Large intestine (tissue), 3 donors: ENCODE measurements around the gene BRD1. TPM values are rescaled to one million over a fixed set of nuclear protein-coding genes. Genes with fewer than 3 reads are reported as not detected.

ENCODE experiments used
- DNase-seq, 2 donors: peaks; one replicate each; pipeline versions ENCODE4 v3.0.0 to v3.0.0-alpha.2; 2013
- H3K27ac ChIP-seq: one replicate; pipeline ENCODE4 v1.5.1; 2013; ENCODE audit warnings: low read length
- H3K27me3 ChIP-seq: 2 replicates; pipeline ENCODE4 v1.6.1; 2013; ENCODE audit warnings: low read length; ENCODE audit not compliant: control insufficient read depth, insufficient read depth
- H3K36me3 ChIP-seq: 2 replicates; pipeline ENCODE4 v1.6.1; 2013; ENCODE audit warnings: low read length; ENCODE audit not compliant: control insufficient read depth, insufficient read depth
- H3K4me1 ChIP-seq: one replicate; pipeline ENCODE4 v1.6.1; 2013; ENCODE audit warnings: low read length; ENCODE audit not compliant: control insufficient read depth, insufficient read depth
- H3K4me3 ChIP-seq: one replicate; pipeline ENCODE4 v1.5.1; 2013; ENCODE audit warnings: low read length
- H3K9me3 ChIP-seq: one replicate; pipeline ENCODE4 v1.6.1; 2013; ENCODE audit warnings: mild to moderate bottlenecking, low read depth, low read length, moderate library complexity; ENCODE audit not compliant: control insufficient read depth
- WGBS: methylation state at CpG from one replicate; pipeline ENCODE4 v1.1.5; 2013; ENCODE audit warnings: low lambda C conversion rate; ENCODE audit not compliant: insufficient coverage; 5-methylcytosine and 5-hydroxymethylcytosine counted together
- polyA plus RNA-seq: library from polyadenylated mRNA; unstranded; fragments of 120-200 nt; gene quantifications from one replicate; pipeline ENCODE4 v1.2.1, GENCODE V29; 2013

The BRD1 gene
- polyA plus RNA-seq, 1 donor = 36.8 TPM

DNA sequence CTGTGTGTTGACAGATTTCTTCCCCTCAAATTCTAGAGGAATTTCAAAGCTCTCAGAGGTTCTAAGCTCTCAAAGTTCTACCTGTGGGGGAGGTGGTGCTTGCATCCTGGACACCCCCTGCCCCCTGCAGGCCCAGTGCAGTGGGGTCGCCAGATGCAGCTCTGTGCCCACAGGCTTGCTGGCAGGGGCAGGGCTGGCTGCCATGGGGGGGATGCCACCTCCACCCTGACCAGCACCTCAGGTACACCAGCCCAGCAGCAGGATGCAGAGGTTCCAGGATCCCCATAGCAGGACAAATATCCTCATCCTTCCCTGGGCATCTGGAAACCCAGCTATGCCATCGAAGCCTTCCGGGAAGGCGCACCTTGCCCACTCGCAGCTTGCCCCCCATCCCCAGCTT lies 91.1 kb downstream of the BRD1 start:
- no peaks in the 10 kb centered on the region for H3K4me1 ChIP-seq
- no peak overlapping the region for H3K27ac ChIP-seq
- no peaks in the 10 kb centered on the region for H3K27me3 ChIP-seq
- no peak overlapping the region for H3K4me3 ChIP-seq
- no peaks in the 10 kb centered on the region for H3K9me3 ChIP-seq
- WGBS = no CpG with 5 or more reads among the region's 5 CpGs
- H3K36me3 ChIP-seq = no peaks in the 10 kb centered on the region
- DNase-seq = no peak

DNA sequence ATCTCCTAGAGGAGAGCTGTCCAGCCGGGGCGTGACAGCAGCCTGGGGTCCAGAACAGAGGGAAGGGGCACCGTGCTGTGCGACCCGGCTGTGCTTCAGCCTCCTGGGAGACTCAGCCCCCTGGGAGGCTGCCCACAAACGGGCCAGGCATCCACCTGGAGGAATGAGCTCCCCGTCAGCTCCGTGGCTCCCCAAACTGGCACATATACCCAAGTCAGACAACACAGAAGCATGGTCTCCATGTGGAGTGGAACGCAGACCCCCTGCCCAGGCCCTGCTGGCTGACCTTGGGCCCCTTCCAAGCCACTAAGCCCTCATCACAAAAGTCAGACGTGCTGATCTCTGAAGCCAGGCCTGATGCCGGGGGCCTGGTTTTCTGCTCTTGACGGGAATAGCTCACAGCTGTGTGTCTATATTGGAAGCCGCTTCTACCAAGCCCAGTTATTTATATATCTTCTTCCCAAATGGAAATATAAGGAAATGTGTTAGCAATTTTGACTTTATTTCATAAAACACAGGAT lies 91.7 kb downstream of the BRD1 start:
- H3K36me3 ChIP-seq = no peaks in the 10 kb centered on the region
- H3K27ac ChIP-seq = no peak overlapping the region
- WGBS = no CpG with 5 or more reads among the region's 13 CpGs
- no peaks in the 10 kb centered on the region for H3K4me1 ChIP-seq
- no peaks in the 10 kb centered on the region for H3K27me3 ChIP-seq
- H3K4me3 ChIP-seq = no peak overlapping the region
- DNase-seq = no peak
- H3K9me3 ChIP-seq = no peaks in the 10 kb centered on the region

DNA sequence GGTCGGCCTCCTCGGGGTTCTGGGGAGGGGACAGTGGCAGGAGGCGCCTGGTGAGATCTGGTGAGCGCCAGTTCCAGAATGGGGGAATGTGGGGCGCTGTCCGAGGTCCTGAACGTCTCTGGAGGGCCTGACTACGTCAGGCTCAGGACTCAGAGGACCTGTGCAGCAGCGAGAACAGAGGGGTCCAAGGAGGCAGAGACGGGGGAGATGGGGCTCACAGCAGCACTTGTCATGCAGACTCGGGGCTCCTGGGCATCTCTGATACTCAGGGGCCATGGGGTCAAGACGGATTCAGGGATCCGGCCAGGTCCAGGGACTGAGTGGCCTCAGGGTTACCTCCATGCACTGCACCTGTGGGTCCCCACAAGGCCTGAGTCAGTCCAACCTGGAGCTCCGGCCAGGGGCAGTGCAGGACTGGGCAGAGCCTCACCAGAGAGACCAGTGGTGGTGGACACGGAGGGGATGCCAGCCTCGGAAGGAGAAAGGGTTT lies 92.2 kb downstream of the BRD1 start:
- WGBS = no CpG with 5 or more reads among the region's 16 CpGs
- H3K27me3 ChIP-seq = no peaks in the 10 kb centered on the region
- H3K4me1 ChIP-seq = no peaks in the 10 kb centered on the region
- no peaks in the 10 kb centered on the region for H3K36me3 ChIP-seq
- no peak overlapping the region for H3K27ac ChIP-seq
- no peak overlapping the region for H3K4me3 ChIP-seq
- no peaks in the 10 kb centered on the region for H3K9me3 ChIP-seq
- DNase-seq = no peak

DNA sequence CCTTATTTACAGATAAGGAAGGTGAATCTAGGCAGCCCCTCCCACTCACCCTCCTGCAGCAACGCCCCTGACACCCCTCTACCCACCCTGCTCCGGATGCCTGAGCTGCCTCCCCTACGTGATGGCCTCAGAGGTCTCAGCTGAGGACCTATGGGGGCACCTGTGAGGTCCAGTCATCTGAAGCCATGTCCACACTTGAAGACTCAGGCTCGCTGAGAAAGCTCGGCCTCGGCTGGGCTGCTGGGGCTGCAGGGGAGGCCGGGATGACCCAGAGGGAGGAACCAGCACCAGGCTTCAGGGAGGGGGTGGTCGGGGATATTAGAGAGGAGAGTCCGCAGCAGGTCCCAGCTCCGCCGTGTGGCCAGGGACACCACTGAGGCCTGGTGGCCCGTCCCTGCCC lies 92.8 kb downstream of the BRD1 start:
- Histone ChIP-seq H3K9me3 (no peaks in the 10 kb centered on the region), H3K4me3 (no peak overlapping the region), H3K27me3 (no peaks in the 10 kb centered on the region), H3K36me3 (no peaks in the 10 kb centered on the region), H3K4me1 (no peaks in the 10 kb centered on the region), H3K27ac (no peak overlapping the region)
- WGBS = no CpG with 5 or more reads among the region's 12 CpGs
- no peak for DNase-seq

DNA sequence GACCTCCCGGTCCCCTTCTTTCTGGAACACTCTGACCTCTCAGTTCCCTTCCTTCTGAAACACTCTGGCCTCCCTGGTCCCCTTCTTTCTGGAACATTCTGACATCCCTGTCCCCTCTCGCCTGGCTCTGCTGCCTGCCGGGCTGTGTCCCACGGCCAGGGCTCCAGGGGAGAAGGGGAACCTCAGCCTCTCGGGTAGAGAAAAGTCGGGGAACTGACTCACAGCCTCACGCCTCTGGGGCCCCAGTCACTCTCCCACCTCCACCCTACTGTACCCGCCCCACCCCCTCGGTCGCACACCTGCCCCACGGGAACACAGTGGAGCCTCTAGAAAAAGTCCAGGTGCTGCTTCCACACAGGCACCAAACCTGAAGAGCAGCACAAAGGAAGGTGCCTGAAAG lies 93.3 kb downstream of the BRD1 start:
- Histone ChIP-seq H3K27me3 (no peaks in the 10 kb centered on the region), H3K36me3 (no peaks in the 10 kb centered on the region), H3K9me3 (no peaks in the 10 kb centered on the region), H3K4me1 (no peaks in the 10 kb centered on the region), H3K27ac (no peak overlapping the region), H3K4me3 (no peak overlapping the region)
- WGBS = no CpG with 5 or more reads among the region's 11 CpGs
- no peak for DNase-seq

DNA sequence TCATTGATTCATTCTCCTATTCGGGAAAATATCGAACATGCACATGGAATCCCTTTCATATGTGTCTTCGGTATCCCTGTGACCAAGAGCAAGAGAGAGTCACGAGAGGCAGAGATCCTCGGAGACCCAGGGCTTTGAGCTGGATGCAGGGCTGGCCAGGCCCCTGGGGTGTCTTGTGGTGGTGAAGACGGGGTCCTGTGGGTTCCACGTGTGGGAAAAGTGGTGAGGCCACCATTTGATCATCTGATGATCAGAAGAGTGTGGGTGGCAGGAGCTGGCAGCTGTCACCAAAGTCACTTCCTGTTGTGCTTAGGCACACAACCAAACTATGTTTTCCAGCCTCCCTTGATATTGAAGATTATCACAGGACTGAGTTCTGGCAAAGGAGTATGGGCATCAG lies 94.0 kb downstream of the BRD1 start:
- 100% methylated on average over 2 of the region's 7 CpGs for WGBS
- Histone ChIP-seq H3K27me3 (no peaks in the 10 kb centered on the region), H3K9me3 (no peaks in the 10 kb centered on the region), H3K27ac (no peak overlapping the region), H3K4me3 (no peak overlapping the region), H3K4me1 (no peaks in the 10 kb centered on the region), H3K36me3 (no peaks in the 10 kb centered on the region)
- DNase-seq = no peak

DNA sequence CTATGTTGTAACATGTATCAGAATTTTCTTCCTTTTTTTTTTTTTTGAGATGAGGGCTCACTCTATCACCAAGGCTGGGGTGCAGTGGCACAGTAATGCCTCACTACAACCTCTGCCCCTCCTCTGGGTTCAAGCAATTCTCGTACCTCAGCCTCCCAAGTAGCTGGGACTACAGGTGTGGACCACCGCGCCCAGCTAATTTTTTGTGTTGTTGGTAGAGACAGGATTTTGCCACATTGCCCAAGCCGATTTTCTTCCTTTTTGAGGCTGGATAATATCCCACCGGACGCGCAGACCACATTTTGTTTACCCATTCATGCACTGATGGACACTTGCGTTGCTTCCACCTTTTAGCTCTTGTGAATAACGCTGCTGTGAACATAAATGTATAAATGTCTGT lies 97.0 kb downstream of the BRD1 start:
- peaks cover 22% of the 10 kb centered on the region for H3K27me3 ChIP-seq
- DNase-seq = no peak
- no peaks in the 10 kb centered on the region for H3K9me3 ChIP-seq
- no peaks in the 10 kb centered on the region for H3K4me1 ChIP-seq
- H3K27ac ChIP-seq = no peak overlapping the region
- H3K4me3 ChIP-seq = no peak overlapping the region
- WGBS = 100% methylated on average over 1 of the region's 9 CpGs
- H3K36me3 ChIP-seq = no peaks in the 10 kb centered on the region

DNA sequence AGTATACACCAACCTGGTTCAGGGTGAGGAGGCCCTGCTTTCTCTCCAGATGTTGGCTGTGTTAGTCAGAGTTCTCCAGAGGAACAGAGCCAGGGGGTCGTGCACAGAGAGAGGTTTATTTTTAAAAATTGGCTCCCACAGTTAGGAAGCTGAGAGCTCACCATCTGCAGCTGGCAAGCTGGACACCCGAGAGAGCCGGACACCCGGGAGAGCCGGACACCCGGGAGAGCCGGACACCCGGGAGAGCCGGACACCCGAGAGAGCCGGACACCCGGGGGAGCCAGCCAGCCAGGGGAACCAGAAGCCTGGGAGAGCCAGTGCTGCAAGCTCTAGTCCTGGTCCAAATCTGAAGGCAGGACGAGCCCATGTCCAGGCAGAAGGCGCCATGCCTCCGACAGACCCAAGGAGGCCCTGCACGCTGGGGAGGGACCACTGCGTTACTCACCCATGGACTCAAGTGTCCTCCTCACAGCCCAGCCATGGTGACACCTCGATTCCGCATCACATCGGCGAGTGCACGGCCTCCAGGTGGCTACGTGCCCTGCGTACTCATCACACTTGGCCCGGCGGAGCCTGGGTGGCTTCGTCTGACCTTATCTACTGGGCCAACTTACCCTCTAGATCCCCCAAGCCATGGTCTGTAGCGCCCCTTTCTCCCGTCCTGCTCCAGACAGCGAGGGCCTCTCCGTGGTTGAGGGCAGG lies 99.0 kb downstream of the BRD1 start:
- Histone ChIP-seq H3K27ac (no peak overlapping the region), H3K9me3 (peaks cover 11% of the 10 kb centered on the region), H3K27me3 (peaks cover 41% of the 10 kb centered on the region), H3K4me3 (no peak overlapping the region), H3K36me3 (no peaks in the 10 kb centered on the region), H3K4me1 (no peaks in the 10 kb centered on the region)
- no peak for DNase-seq
- WGBS = no CpG with 5 or more reads among the region's 31 CpGs

DNA sequence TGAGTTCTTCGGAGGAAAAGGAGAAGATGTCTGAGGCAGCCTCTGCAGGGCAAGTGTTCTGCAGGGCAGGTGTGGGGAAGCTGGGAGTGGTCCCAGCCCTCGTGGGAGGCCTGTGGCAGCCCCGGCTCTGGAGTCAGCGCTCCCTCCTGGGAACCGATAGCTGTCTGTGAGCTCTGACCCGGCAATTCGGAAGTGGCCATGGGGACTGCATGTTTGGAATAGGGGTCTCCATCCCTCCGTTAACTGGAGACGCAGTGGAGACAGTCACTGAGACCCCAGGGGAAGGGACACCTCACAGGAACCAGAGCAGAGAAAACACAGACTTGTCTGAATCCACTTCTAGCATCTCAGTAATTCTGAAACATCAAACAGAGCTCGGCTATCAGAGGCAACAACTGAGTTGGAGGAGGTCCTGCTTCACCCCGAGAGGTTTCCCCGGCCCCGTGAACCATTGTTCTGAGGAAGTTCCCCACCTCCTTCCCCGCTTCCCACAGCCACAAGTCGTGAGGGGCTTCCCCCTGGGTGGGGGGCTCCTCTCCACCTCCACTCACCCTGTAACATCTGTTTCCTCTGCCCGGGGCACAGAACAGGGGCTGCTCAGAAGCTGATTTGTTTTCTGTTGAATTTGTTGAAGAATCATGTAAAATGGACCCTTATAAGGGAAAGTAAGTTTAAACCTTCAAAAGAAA lies 99.6 kb downstream of the BRD1 start:
- DNase-seq = no peak
- Histone ChIP-seq H3K9me3 (peaks cover 11% of the 10 kb centered on the region), H3K27me3 (peaks cover 46% of the 10 kb centered on the region), H3K4me1 (no peaks in the 10 kb centered on the region), H3K4me3 (no peak overlapping the region), H3K36me3 (no peaks in the 10 kb centered on the region), H3K27ac (no peak overlapping the region)
- WGBS = 40% methylated on average over 1 of the region's 16 CpGs

DNA sequence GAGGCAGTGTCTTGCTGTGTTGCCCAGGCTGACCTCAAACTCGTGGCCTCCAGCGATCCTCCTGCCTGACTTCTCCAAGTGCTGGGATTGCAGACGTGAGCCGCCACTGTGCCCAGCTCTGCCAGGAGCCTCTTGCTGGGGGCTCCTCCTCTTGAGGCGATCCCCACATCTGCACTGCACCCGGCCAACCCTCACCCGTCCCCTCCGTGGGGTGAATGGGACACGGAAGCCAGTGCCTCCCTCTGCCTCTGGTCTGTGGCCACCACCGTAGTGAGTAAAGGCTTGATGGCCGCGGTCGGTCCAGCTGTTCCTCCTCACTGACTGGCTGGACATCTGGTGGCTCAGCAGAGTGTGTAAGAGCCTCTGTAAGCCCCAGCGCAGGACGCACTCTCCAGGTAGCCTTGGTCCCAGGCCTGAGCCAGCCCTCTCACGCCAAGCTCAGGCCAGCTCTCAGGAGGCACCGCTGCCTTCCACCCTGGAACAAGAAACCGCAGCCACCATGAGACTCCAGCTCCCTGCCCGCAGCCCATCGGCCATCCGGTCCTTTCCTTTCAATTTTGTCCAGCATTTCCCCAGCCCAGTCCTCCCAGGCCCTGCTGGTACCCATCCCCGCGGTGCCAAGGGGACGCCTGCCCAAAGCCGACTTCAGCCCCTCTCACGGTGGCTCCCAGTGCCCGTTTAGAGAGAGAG lies 100.3 kb downstream of the BRD1 start:
- Histone ChIP-seq H3K27me3 (peaks cover 46% of the 10 kb centered on the region), H3K36me3 (no peaks in the 10 kb centered on the region), H3K27ac (no peak overlapping the region), H3K4me3 (no peak overlapping the region), H3K4me1 (no peaks in the 10 kb centered on the region), H3K9me3 (peaks cover 11% of the 10 kb centered on the region)
- DNase-seq = no peak
- WGBS = no CpG with 5 or more reads among the region's 27 CpGs
